Vagina (tissue), 2 donors: ENCODE results near the gene TRIM33.

Experiments used
- CTCF ChIP-seq, 3 experiments: fragments of 450-650 bp in 2 of 3; fragments of 200-600 bp in 1 of 3; sonication (generic) in 1 of 3; IDR thresholded peaks; one replicate each; pipeline ENCODE4 v1.5.1; 2017 to 2019; ENCODE audit warnings: antibody characterized with exemption in 3 of 3, mild to moderate bottlenecking in 2 of 3, moderate library complexity in 2 of 3
- POLR2A ChIP-seq, 2 donors: fragments of 450-650 bp; IDR thresholded peaks; one replicate each; pipeline ENCODE4 v1.6.1; 2017; ENCODE audit warnings: antibody characterized with exemption in 2 of 2, mild to moderate bottlenecking in 2 of 2, moderate library complexity in 2 of 2
- POLR2AphosphoS5 ChIP-seq, 2 donors: sonication (generic); formaldehyde crosslinking; IDR thresholded peaks; one replicate each; pipeline ENCODE4 v1.9.0; 2017; ENCODE audit warnings: antibody characterized with exemption in 2 of 2, mild to moderate bottlenecking in 2 of 2, low read depth in 1 of 2; ENCODE audit not compliant: insufficient read depth in 1 of 2

GRCh38 chr1:114349891-114350605 is 161.0 kb downstream of the TRIM33 start:
- TF ChIP-seq POLR2AphosphoS5 (IDR thresholded peaks at IDR 0.05; ENCODE audit: insufficient read depth in 1 of 2, low read depth in 1 of 2) (no peak), POLR2A (IDR thresholded peaks at IDR 0.05) (no peak), CTCF (IDR thresholded peaks at IDR 0.05) (no peak)
